HepG2 (cell line): ENCODE data around the gene FNDC3B. TPM values are rescaled to one million over a fixed set of nuclear protein-coding genes. Genes with fewer than 3 reads are reported as not detected.
A peak's percentile ranks its signal among the peaks of the same experiment; 100 is the strongest.

Experiments
- ATAC-seq: fragments of 200-7000 bp; cut with Tn5 transposase; 3 replicates; pipeline ENCODE4 v1.9.1; 2020; ENCODE audit warnings: mild to moderate bottlenecking, moderate library complexity
- BruUV-seq: library from RNA; stranded (reverse); fragments of 400-500 nt; replicated peaks from 2 replicates; lab custom pipeline; 2021; lab: Mats Ljungman, UMichigan
- CTCF ChIA-PET: fragments of 300-600 bp; formaldehyde crosslinking; extraction: SDS; loops from one replicate; lab custom pipeline; 2021; ENCODE audit warnings: low total read pairs, inconsistent platforms, low intra/inter-chr PET ratio; lab: Yijun Ruan, JAX
- POLR2A ChIA-PET: fragments of 350-600 bp; sonication (Branson Sonifier 250); formaldehyde crosslinking; loops from one replicate; lab custom pipeline; 2020; ENCODE audit warnings: antibody characterized with exemption, inconsistent platforms; lab: Yijun Ruan, JAX
- DNase-seq: peaks from one replicate; pipeline ENCODE4 v3.0.0-alpha.2; 2015; ENCODE audit warnings: low spot score
- FAIRE-seq: peaks from 3 replicates; lab custom pipeline; 2011; peaks lifted over from hg19 to GRCh38; lab: Jason Lieb, UNC
- H2AFZ ChIP-seq: one replicate; pipeline ENCODE4 v1.6.1; 2011; ENCODE audit warnings: low read length, inconsistent platforms
- H3K27ac ChIP-seq: fragments of 300-600 bp; 3 replicates; pipeline ENCODE4 v1.8.0; 2011; ENCODE audit warnings: mixed run types, mild to moderate bottlenecking, mixed read lengths, low read length, inconsistent platforms; ENCODE audit not compliant: insufficient read depth; ENCODE audit errors: extremely low read length
- H3K27me3 ChIP-seq, 2 experiments: fragments of 200-600 bp in 1 of 2; 2 replicates in 1 of 2; 3 replicates in 1 of 2; pipeline versions ENCODE4 v1.6.0 to v1.8.0; 2011; ENCODE audit warnings: low read length in 2 of 2, mild to moderate bottlenecking in 2 of 2, moderate library complexity in 2 of 2, inconsistent platforms in 1 of 2; ENCODE audit not compliant: insufficient read depth in 2 of 2, control insufficient read depth in 1 of 2
- H3K36me3 ChIP-seq, 2 experiments: fragments of 200-600 bp in 1 of 2; replicated peaks in 1 of 2; 2 replicates in 1 of 2; 3 replicates in 1 of 2; pipeline versions ENCODE4 v1.5.1 to v1.8.0; 2011; ENCODE audit warnings: low read length in 2 of 2, inconsistent platforms in 1 of 2; ENCODE audit not compliant: insufficient read depth in 2 of 2, control insufficient read depth in 1 of 2
- H3K4me1 ChIP-seq: 2 replicates; pipeline ENCODE4 v1.5.1; 2012; ENCODE audit warnings: low read length, inconsistent platforms; ENCODE audit not compliant: insufficient read depth
- H3K4me2 ChIP-seq: 2 replicates; pipeline ENCODE4 v1.6.0; 2011; ENCODE audit warnings: low read depth, low read length, inconsistent platforms
- H3K4me3 ChIP-seq, 3 experiments: fragments of 200-600 bp in 1 of 3; sonication (generic), shearing (Covaris generic) in 1 of 3; replicated peaks in 1 of 3; 2 replicates each; pipeline ENCODE4 v1.5.1; 2011 to 2016; ENCODE audit warnings: low read length in 3 of 3, inconsistent platforms in 2 of 3, low read depth in 2 of 3, mild to moderate bottlenecking in 2 of 3, control low read depth in 1 of 3, mixed read lengths in 1 of 3; ENCODE audit not compliant: insufficient read depth in 1 of 3
- H3K79me2 ChIP-seq: one replicate; pipeline ENCODE4 v1.6.1; 2011; ENCODE audit warnings: low read length, inconsistent platforms; ENCODE audit not compliant: insufficient read depth
- H3K9ac ChIP-seq: 2 replicates; pipeline ENCODE4 v1.6.0; 2011; ENCODE audit warnings: mild to moderate bottlenecking, low read depth, low read length, inconsistent platforms; ENCODE audit not compliant: insufficient read depth
- H3K9me3 ChIP-seq: 2 replicates; pipeline ENCODE4 v1.5.1; 2012; ENCODE audit warnings: mild to moderate bottlenecking, low read length
- H4K20me1 ChIP-seq: 2 replicates; pipeline ENCODE4 v1.6.0; 2011; ENCODE audit warnings: inconsistent platforms, mild to moderate bottlenecking, low read length, moderate library complexity; ENCODE audit not compliant: insufficient read depth
- ARID2 ChIP-seq: sonication (generic); formaldehyde crosslinking; IDR thresholded peaks from 2 replicates; pipeline ENCODE4 v1.8.1; 2022; ENCODE audit warnings: mild to moderate bottlenecking, missing genetic modification reagents, borderline replicate concordance
- BHLHE40 ChIP-seq: IDR thresholded peaks from 2 replicates; pipeline ENCODE4 v1.6.1; 2011; ENCODE audit warnings: low read length, improper control_type of control experiment
- FLYWCH1 ChIP-seq: sonication (generic); formaldehyde crosslinking; IDR thresholded peaks from 2 replicates; pipeline ENCODE4 v1.8.1; 2023; ENCODE audit warnings: mild to moderate bottlenecking, missing genetic modification reagents
- HOXA7 ChIP-seq: sonication (generic); formaldehyde crosslinking; IDR thresholded peaks from 2 replicates; pipeline ENCODE4 v1.8.1; 2022; ENCODE audit warnings: mild to moderate bottlenecking, missing genetic modification reagents, moderate library complexity
- MED1 ChIP-seq: sonication (generic); formaldehyde crosslinking; IDR thresholded peaks from 2 replicates; pipeline ENCODE4 v1.4.0; 2020; ENCODE audit warnings: missing genetic modification reagents
- POLR2A ChIP-seq, 2 experiments: IDR thresholded peaks; 2 replicates each; pipeline ENCODE4 v1.6.1; 2011; ENCODE audit warnings: low read depth in 2 of 2, low read length in 2 of 2, mild to moderate bottlenecking in 1 of 2, moderate library complexity in 1 of 2; ENCODE audit not compliant: insufficient read depth in 1 of 2
- RBM22 ChIP-seq: fragments of 200-400 bp; formaldehyde crosslinking; optimal IDR thresholded peaks from 2 replicates; pipeline ENCODE3; 2017; ENCODE audit warnings: mild to moderate bottlenecking, low read length, moderate library complexity
- SRSF9 ChIP-seq: fragments of 200-400 bp; formaldehyde crosslinking; IDR thresholded peaks from 2 replicates; pipeline ENCODE4 v1.6.1; 2018; ENCODE audit warnings: borderline replicate concordance, mild to moderate bottlenecking, low read depth, low read length; ENCODE audit not compliant: insufficient read depth, poor library complexity, severe bottlenecking
- ZNF34 ChIP-seq: sonication (generic); formaldehyde crosslinking; IDR thresholded peaks from 2 replicates; pipeline ENCODE4 v1.4.0; 2020; ENCODE audit warnings: mild to moderate bottlenecking, missing genetic modification reagents, borderline replicate concordance
- ZNF766 ChIP-seq: sonication (generic); formaldehyde crosslinking; IDR thresholded peaks from 2 replicates; pipeline ENCODE4 v1.5.0; 2020; ENCODE audit warnings: missing genetic modification reagents, borderline replicate concordance
- ZNF777 ChIP-seq: sonication (generic); formaldehyde crosslinking; IDR thresholded peaks from 2 replicates; pipeline ENCODE4 v1.4.0; 2020; ENCODE audit warnings: missing genetic modification reagents
- ZNF790 ChIP-seq: sonication (generic); formaldehyde crosslinking; IDR thresholded peaks from 2 replicates; pipeline ENCODE4 v1.8.0; 2022; ENCODE audit warnings: missing genetic modification reagents, mild to moderate bottlenecking, borderline replicate concordance
- ZSCAN9 ChIP-seq: IDR thresholded peaks from 2 replicates; pipeline ENCODE4 v1.6.1; 2016; ENCODE audit warnings: borderline replicate concordance
- in situ Hi-C: cut with HindIII; loops from 2 replicates; pipeline ENCODE4 v1.10.0; 2017; ENCODE audit warnings: low pct_unique_long_range_greater_than_20kb; ENCODE audit not compliant: extremely low pct_ligation_motif_present
- intact Hi-C: fragments of 100-400 bp; cut with micrococcal nuclease; formaldehyde crosslinking; loops from one replicate; pipeline ENCODE4 v1.10.0; 2022; ENCODE audit not compliant: unreplicated experiment
- polyA plus RNA-seq, 8 experiments: library from polyadenylated mRNA; depleted of rRNA in 3 of 8; stranded (reverse) in 7 of 8; unstranded in 1 of 8; fragments of >200 nt; fragmentation: Illumina TruSeq in 4 of 8; extraction: Trizol in 4 of 8; gene quantifications; 2 replicates each; pipeline versions ENCODE4 v1.2.1 to v1.2.3, GENCODE V29; 2011 to 2016; ENCODE audit warnings: low read depth in 4 of 8, missing spikeins in 1 of 8, mixed read lengths in 1 of 8; ENCODE audit not compliant: insufficient read depth in 1 of 8
- total RNA-seq, 5 experiments: library from RNA; depleted of rRNA; stranded (reverse); fragments of >200 nt; fragmentation: Illumina TruSeq; extraction: Trizol; gene quantifications; 2 replicates each; pipeline ENCODE4 v1.2.3, GENCODE V29; 2016; ENCODE audit warnings: low read depth in 1 of 5
- TF ChIP-seq, protein P1 (sequence below): sonication (generic); formaldehyde crosslinking; IDR thresholded peaks from 2 replicates; pipeline ENCODE4 v1.8.0; 2022; ENCODE audit warnings: mild to moderate bottlenecking, missing genetic modification reagents

FNDC3B gene
- total and polyA plus RNA-seq, 2 of the 13 experiments (the other 11 are each of a cell fraction or from before 2014, with no cell fraction given) = 74.8 to 103 TPM

DNA sequence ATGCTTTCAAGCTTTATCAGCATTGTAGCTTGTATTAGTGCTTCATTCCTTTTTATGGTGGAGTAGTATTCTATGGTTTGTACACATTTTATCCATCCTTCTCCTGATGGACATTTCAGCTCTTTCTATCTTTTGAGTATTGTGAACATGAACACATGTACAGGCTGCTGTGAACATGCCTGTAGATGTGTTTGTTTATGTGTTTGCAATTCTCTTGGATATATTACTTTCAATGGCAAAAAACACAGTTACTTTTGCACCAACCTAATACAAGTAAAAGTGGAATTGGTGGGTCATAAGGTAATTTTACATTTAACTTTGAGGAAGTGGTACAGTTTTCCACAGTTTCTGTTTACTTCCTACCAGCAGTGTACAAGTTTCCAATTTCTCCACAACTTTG lies 180.4 kb downstream of the FNDC3B start:
- Histone ChIP-seq H3K27me3 (no peaks in the 10 kb centered on the region), H3K27ac (no peak overlapping the region), H4K20me1 (peaks cover 100% of the 10 kb centered on the region), H3K79me2 (peaks cover 99% of the 10 kb centered on the region), H3K4me2 (no peak overlapping the region), H3K9ac (no peak overlapping the region), H3K4me1 (peaks cover 100% of the 10 kb centered on the region), H3K9me3 (no peaks in the 10 kb centered on the region), H3K4me3 (no peak overlapping the region), H3K36me3 (peaks cover 13 to 27% of the 10 kb centered on the region in 2 experiments; a peak in 4 of 5 replicates), H2AFZ (no peak overlapping the region)
- ChIA-PET POLR2A (interaction anchor here (1.4 kb wide), 1 partner anchor 127 kb away, joined by 3 read pairs; no protein-coding TSS in a partner anchor), CTCF (no interaction called here)
- BruUV-seq = no TSS peak
- TF ChIP-seq SRSF9 (no peak), FLYWCH1 (CRISPR knock-in tag) (no peak), POLR2A (IDR thresholded peaks at IDR 0.05; ENCODE audit: insufficient read depth in 1 of 2, low read depth in 2 of 2, low read length in 2 of 2) (peak in 1 of 2 experiments; percentile 2; a peak in 1 of 4 replicates), HOXA7 (no peak), RBM22 (peak; percentile 94), ZNF34 (CRISPR knock-in tag) (no peak), ZNF790 (CRISPR knock-in tag) (no peak), BHLHE40 (no peak), ZNF766 (CRISPR knock-in tag) (no peak), MED1 (CRISPR knock-in tag) (no peak), ZNF777 (CRISPR knock-in tag) (no peak), ZSCAN9 (CRISPR knock-in tag) (no peak), ARID2 (CRISPR knock-in tag) (no peak)
- TF ChIP-seq, protein P1, sequence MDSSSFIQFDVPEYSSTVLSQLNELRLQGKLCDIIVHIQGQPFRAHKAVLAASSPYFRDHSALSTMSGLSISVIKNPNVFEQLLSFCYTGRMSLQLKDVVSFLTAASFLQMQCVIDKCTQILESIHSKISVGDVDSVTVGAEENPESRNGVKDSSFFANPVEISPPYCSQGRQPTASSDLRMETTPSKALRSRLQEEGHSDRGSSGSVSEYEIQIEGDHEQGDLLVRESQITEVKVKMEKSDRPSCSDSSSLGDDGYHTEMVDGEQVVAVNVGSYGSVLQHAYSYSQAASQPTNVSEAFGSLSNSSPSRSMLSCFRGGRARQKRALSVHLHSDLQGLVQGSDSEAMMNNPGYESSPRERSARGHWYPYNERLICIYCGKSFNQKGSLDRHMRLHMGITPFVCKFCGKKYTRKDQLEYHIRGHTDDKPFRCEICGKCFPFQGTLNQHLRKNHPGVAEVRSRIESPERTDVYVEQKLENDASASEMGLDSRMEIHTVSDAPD (CRISPR knock-in tag) = no peak
- in situ Hi-C loops (no loop called here), intact Hi-C loops (no loop called here)
- DNase-seq = no peak
- no peak for FAIRE-seq
- ATAC-seq = no peak
